CD4-positive, alpha-beta T cell treated with Interleukin-17A for 1 hour (primary cell): ENCODE results near the gene LPIN1.
A peak's percentile ranks its signal among the peaks of the same experiment; 100 is the strongest.
"Not testable (repeated sequence)": the region's sequence is repeated elsewhere in the genome, so short reads cannot be mapped to it uniquely, and the experiment has no call there.

Experiments
- DNase-seq: peaks from one replicate; pipeline ENCODE4 v3.0.0-alpha.2; 2020

LPIN1 gene

DNA sequence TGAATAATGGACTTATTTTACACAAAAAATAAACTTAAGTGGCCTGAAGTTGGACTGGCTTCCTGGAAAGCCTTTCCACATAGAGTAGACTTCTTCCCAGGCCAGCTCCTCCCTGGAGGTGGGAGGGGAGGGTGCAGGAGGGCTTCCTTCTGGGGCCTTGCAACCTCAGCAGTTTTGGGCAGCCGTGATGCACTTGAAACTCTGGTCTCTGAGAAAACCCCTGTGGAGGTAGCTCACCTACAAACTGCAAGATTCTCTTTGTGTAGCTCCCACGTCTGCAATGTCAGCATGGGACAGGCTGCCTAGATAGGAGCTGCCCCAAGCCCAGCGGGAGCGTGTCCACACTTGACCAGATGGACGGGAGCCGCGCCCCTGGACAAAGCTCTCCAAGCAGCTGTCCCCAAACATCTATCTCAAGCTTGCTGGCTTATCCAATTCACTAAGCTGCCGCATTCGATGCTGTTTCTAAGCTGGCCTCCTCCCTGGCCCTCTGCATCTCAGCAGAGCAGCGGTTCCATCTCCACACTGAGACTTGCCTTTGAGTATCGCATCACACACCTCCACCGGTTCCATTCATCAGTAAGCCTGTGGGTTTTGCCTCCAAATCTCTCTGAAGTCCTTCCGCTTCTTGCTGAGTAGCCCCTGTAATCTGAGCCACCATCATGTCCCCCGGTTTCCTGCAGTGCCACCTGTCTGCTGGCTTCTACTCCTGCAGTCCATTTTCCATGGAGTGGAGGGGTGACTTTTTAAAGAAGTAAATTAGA, 1.6 kb upstream of the LPIN1 start:
- DNase-seq: peak; percentile 34

DNA sequence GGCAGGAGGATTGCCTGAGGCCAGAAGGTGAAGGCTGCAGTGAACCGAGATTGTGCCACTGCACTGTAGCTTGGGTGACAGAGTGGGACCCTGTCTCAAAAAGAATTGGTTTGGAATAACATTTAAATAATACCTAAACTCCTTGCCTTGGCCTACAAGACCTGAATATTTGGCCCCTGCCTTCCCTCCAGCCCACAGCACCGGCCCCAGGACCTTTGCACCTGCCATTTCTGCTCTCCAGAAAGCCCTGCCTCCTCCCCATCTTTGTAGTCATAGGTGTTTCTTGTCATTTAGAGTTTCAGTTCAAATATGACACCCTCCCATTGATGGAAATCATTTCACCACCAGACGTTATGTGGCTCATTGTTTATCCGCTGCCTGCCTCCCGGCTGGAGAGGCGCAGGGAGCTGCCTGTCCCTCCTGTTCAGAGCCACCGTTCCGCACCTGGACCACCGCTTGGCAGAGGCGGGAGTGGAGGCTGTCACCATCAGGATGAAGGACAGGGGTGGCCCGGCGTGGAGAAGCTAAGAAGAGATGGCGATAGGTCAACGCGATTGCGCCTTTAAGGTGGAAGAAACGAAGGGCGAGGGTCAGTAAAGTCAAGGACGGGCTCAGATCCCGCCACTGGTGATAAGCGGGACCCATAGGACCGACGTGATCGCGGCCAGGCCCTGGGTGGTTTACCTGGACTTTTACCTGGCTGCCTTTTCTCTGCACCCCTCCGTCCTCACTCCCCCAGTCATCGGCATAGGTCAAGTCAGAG, 638 bp upstream of the LPIN1 start:
- no peak for DNase-seq

DNA sequence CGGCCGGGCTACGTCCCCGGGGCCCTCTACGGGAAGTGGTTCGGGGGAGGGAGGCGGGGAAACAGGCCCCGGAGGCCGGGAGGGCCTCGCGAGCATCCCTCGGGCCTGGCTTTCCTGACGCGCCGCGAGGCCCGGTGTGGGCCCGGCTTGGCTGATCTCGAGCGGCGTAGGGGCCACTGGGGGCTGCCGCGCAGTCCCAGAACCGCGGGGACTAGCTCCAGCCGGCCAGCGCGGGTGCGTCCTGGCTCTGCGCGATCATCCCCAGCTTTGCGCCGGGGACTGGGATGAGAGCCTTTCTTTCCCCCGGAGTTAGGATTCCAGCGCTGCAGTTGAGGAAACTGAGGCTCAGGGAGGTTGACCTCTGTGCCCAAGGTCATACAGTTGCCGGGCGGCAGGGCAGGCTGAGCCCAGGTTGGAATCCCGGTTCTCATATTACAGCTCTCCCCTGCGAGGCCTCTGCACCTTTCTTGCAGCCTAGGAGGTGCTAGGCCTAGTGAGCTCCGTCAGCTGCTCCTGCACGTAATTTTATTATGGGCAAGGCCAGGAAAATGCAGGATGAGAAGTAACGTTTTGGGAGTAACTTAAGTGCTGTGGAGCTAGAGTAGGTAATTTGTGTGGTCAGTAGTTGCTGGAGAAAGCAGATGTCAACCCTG, 501 bp downstream of the LPIN1 start:
- DNase-seq: no peak

DNA sequence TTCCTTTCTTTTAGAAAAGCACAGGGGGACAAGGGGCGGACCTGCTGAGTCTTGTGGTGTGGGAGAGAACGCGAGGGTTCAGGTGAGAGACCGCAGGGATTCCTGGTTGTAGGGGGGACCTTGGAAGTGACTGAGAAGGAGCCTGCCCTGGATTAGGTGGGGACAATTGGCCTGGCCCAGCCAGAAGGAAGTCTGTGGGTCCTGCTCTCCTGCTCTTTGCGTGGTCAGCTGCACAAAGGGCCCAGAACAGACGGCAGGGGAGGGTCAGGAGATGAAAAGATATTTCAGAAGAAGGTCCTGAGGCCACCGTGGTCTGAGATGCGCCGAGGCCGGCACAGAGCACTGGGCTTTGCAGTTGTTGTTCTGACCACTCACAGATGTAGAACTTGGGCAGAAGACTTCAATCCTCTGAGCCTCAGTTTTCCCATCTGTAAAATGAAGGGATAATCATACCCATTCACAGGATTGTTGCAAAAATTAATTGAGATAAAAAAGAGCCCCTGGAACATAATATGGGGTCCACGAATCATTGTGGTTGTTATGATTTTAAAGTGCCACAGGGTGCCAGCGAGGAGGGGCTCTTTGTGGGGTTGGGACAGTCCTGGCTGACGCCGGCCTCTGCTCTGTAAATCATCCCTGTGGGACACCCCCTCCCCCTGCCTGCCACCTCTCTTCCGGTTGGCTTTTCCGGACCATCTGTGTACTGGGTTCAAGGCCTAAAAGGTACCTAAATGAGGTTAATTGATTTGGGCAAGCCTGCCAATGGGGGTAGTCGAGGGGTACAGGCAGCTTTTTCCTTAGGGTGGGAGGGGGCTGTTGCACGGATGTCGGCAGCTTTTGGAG, 1.8 kb downstream of the LPIN1 start:
- peak; percentile 11 for DNase-seq

DNA sequence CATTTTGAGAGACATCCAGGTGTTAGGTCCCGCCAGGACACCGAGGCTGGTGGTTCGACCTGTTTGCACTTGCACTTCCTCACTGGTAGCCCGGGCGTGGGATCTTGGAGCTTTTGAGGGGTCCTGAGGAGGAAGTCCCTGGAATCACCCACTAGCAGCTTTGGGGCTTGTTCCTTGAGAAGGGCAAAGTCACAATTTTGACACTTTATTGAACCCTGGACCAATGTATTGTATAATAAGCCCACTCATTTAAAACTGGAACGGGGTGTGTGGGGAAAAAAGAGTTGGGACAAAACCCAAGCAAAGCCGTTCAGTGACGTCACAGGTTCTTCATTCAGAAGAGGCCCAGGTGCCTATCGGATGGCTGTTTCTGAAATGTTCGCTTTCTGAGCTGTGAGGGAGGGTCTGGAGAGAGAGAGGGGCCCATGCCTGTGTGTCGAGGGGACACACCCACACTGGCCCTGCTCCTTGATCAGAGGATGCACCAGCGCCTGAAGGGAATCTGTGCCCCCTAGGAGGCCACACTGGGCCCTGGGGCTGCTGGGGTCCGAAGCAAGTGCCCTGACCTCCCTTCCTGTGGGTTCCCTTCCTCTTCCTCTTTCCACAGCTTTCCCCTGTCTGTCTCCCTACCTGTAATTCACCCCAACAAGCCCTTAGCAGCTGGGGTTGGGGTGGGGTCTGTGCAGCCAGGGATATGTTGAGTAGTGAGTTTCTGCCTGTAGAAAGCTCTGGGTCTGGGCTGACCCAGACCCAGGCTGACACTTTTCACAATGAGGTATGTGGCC, 2.6 kb downstream of the LPIN1 start:
- DNase-seq: no peak

DNA sequence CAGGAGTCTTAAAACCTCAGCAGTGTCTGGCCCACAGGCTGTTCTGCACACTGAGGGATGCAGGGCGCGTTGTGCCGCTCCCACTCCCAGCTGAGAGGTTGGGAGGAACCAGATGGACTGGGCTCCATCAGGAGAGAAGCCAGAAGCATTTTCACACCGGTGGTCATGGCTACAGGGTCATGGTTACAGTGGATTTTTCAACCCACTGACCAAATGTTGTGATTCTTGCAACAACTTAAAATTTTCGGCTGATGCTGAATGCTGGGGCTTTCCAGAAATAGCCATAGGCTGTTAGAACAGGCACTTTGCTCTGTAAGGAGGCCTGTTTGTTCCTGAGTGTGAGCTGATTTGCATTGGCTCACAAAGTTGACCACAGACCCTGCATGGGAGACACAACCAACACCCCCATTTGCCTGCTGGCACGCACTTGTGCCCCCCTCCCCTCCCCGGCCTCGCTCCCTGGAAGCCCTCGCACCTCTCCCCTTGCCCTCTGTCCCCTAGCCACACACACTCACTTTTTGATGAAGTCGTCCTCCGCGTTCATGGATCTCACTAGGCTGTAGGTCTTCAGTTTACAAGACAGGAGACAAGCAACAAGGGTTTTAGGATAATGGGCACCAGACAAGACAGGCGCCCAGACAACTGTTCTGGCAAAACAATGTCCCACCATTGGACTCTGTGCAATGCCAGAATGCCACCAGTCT, 3.4 kb downstream of the LPIN1 start:
- DNase-seq: peak; percentile 33

DNA sequence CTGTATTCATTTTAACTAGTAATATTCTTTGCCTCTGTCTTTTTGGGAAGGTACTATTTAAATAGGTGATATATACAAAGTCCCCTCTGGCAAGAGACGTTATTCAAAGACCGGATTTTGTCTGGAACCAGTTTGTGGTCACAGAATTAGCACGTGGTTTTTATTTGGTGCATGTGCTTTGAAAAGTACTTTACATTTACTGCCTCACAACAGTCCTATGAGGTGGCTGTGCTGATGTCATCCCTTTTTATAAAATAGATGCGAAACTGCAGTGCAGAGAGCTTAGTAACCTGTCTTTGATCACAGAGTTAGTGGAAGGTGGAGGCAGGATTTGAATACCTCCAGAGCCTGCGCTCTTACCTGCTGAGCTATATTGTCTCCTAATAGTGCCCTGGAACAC, 4.0 kb downstream of the LPIN1 start:
- peak; percentile 85 for DNase-seq

DNA sequence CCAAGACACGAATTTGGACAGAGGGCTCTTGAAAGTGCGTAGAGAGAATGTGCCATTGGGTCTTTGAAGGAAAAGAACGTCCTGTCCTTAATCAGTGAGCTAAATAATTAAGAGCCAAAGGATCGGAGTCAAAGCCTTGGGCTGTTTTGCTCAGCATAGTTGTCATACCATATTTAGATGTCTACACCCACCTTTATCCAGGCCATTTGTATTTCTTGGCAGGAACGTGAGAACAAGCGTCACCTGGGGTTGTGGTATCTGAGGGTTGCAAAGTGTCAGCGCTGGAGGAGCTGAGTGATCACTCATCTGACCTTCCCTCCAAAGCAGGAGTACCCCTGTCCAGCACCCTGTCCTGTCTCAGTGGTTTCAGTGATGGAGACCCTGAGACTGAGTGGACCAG, 4.5 kb downstream of the LPIN1 start:
- peak; percentile 52 for DNase-seq

DNA sequence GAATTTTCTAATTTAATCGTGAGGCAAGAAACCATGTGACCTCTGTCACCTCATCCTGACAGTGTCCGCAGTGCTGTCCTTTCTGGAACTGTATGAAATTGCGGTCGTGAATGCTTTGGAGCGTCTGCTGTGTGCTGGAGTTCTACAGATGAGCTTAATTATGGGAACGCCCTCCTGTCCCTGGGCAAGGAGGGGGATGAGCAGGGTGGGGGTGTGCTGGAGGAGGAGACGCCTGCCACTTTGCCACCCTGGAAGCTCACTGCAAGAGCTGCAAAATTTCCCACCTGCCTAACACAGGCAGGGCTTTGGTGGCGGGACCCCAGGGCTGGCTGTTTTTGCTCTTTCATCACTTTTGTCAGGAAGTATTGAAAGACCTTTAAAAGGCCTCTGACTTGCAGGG, 6.5 kb downstream of the LPIN1 start:
- DNase-seq: no peak

DNA sequence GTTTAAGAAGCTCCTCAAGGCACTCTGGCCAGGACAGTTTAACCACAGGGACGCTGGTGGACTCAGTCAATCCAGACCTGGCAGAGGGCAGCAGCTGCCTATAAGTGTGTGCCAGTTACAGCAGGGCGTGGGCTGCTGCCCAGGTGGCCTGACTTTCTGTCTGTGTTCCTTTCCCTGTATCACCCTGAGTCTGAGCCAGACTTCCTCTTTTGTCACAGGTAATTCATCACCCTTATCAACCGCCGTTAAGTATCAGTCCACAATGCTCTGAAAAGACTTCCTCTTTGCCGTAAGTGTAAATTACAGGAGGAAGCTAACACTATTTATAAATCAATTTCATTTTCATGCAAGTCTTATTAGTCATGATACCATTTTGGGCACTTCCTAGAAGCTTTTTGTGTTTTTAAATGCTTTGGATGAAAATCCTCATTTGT, 7.0 kb downstream of the LPIN1 start:
- DNase-seq: peak; percentile 74

DNA sequence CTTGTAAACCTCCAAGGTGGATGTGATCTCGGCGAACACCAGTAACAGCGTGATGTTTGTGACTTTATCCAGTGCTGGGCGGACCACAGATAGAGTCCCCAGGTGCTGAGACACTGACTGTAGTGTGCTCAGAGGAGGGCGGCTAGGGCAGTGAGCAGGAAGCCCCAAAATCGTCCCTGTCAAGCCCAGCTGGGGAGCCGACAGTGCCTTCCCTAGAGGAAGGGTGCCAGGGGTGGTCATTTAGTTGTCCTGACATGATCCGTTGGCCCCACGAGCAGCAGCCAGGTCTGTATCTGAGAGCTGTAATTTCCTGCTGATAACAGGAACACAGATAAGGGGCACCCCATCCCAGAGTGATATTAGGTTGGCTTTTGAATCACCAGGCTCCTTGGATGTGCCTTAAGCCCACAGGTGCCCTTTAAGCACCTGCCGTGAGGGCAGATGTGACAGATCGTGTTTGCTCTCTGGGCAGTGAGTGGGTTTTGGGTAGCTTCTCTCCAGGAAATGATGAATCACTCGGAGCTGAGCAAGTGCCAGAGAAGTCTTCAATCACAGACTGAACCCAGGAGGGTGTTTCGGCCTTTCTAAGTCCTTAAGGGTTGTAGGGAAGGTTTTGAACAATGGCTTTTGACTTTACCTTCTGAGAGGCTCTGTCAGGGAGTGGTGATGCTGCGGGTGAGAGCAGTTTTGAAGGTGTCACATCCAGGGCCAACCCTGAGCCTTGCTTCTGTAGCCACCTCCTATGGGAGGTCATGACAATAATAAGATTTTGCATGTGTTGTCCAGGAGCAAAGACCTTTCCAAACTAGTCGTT, 7.7 kb downstream of the LPIN1 start:
- peak; percentile 77 for DNase-seq

DNA sequence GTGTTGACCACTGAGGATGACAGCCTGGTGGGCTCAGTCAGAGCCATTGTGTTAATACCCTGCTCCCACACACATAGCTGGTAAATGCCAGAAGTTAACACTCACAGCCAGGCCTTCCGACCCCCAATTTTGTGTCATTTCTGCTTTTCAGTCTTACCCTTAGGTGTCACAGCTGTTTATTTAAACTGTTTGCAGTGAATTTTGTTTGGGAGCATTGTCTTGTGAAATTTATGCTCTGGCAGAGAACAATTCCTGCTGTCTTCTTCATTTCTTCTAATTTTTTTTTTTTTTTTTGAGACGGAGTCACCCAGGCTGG, 8.2 kb downstream of the LPIN1 start:
- DNase-seq: no peak

DNA sequence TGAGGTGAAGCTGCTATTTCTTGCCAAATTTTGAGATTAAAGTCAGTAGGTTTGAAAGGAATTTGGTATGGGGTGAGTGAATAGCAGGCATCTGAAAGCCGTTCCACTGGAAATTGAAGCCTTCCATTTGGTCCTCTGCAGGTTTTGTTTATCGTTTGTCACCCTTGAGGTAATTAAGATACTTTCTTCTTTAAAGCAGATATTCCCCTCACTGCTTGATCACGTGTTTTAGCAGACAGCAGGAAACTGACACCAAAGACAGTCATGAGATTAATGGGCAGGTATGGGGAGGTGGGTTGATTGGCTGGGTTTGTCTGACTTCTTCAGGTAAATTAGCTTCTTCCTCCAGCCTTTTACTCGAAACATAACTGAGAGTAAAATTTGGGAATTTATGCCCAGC, 10.7 kb downstream of the LPIN1 start:
- peak; percentile 64 for DNase-seq

DNA sequence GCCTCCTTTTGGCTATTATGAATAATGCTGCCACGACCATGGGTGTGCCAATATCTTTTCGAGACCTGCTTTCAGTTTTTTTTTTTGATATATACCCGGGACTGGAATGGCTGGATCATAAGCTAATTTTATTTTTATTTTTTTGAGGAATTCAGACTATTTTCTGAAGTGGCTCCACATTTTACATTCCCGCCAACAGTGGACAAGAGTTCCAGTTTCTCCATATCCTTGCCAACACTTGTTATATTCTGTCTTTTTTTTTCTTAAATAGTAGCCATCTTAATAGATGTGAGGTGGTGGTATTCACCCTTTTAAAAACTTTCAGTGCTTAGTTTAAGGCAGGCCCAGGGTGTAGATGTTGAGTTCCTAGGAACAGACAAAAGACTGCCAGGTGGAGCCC, 11.8 kb downstream of the LPIN1 start:
- no peak for DNase-seq

DNA sequence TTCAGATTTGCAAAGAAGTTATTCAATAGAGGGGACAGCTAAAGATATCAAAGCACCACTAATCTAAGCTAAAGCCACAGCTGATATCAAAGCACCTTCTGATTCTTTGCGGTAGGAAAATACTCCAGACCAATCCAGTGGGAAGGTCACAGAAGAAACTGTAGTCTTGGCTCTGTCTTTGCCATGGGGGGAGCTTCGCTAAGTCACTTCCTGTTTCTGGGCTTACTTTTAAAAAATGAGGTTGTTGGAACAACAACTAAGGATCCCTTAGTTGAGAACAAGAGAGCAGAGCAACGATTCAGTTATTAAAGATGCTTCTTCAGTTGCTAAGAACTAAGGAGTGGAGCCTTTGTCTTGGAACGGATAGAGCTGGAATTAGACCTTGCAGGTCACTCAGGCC, 12.2 kb downstream of the LPIN1 start:
- no peak for DNase-seq

DNA sequence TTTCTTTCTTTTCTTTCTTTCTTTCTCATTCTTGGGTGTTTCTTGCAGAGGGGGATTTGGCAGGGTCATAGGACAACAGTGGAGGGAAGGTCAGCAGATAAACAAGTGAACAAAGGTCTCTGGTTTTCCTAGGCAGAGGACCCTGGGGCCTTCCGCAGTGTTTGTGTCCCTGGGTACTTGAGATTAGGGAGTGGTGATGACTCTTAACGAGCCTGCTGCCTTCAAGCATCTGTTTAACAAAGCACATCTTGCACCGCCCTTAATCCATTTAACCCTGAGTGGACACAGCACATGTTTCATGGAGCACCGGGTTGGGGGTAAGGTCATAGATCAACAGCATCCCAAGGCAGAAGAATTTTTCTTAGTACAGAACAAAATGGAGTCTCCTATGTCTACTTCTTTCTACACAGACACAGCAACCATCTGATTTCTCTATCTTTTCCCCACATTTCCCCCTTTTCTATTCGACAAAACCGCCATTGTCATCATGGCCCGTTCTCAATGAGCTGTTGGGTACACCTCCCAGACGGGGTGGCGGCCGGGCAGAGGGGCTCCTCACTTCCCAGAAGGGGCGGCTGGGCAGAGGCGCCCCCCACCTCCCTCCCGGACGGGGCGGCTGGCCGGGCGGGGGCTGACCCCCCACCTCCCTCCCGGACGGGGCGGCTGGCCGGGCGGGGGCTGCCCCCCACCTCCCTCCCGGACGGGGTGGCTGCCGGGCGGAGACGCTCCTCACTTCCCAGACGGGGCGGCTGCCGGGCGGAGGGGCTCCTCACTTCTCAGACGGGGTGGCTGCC, 12.9 kb downstream of the LPIN1 start:
- not testable (repeated sequence) for DNase-seq

DNA sequence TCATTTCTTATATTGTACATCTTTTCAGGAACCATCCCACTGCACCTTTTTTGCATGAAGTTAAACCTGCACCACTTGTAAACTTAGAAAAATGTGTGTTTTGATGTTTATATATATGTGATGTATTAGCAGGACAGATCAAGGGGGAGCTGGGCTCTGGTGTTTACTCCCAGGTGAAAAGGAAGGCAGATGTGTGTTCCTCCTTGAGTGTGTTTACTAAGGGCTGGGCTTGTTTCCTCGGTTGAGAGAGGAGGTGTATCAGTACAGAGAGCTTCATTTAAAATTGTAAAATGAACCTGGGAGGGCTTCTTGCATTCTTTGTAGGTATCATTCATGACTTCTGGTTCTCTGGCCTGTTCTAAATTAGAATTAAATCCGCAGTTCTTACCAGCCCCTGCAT, 14.8 kb downstream of the LPIN1 start:
- no peak for DNase-seq

DNA sequence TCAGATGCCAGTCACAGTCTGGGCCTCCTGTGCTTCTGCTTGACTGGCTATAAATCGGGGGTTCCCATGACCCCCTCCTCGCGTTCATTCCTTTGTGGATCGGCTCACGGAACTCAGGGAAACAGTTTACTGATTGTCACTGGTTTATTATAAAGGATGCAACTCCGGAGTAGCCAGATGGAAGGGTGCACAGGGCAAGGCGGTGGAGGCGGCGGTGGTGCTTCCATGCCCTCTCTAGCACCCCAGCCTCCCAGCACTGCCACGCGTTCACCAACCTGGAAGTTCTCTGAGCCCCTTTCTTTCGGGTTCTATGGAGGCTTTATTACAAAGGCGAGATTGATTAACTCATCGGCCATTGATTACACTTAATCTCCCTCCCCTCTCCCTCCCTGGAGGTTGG, 15.6 kb downstream of the LPIN1 start:
- no peak for DNase-seq

DNA sequence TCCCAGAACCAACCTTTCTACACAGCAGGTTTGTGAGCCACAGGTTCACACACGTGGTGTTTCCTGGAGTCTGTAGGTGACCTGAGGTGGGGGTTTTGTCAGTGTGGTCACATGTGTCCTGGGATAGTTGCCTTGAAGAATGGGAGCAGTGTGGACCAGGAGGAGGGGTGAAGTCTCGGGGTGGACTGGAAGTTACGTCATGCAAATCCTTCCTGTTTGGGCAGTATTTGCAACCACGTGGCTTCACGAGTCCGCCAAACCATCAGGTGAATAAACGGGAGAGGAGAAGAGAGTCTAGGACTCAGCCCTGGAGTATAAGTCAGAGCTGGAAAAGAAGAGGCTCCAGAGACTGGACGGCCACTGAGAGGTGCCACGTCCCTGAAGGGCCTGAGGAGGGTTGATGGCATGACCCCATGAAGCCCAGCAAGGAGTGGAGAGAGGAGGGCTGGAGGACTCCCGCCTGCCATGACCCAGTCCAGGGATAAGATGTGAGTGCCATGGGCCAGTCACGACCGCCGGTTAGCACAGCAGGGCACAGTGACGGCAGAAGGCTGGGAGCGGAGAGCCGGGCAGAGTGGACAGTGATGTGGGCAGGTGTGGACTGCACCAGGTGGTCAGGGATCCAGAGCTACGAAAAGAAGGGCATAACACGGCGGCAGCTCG, 16.5 kb downstream of the LPIN1 start:
- DNase-seq: no peak
